SK-N-SH (cell line): ENCODE data around the gene CST2. TPM values are rescaled to one million over a fixed set of nuclear protein-coding genes. Genes with fewer than 3 reads are reported as not detected.

Experiments
- CTCF ChIA-PET: fragments of 300-600, 350-600 bp; formaldehyde crosslinking; extraction: SDS; loops from one replicate; lab custom pipeline; 2021; lab: Yijun Ruan, JAX
- POLR2A ChIA-PET: fragments of 350-600 bp; sonication (Branson Sonifier 250); formaldehyde crosslinking; extraction: SDS; loops from one replicate; lab custom pipeline; 2020; ENCODE audit warnings: antibody characterized with exemption, inconsistent platforms; lab: Yijun Ruan, JAX
- DNase-seq: peaks from one replicate; pipeline ENCODE4 v3.0.0; 2012
- H2AFZ ChIP-seq: fragments of 200-600 bp; sonication (generic); 2 replicates; pipeline ENCODE4 v1.8.1; 2016; ENCODE audit warnings: antibody characterized with exemption, mild to moderate bottlenecking, low read depth
- H3F3A ChIP-seq: fragments of 200-600 bp; sonication (generic); replicated peaks from 2 replicates; pipeline ENCODE3; 2016; ENCODE audit warnings: antibody characterized with exemption, mild to moderate bottlenecking; ENCODE audit not compliant: insufficient read depth
- H3K27ac ChIP-seq, 2 experiments: fragments of 200-500 bp in 1 of 2; fragments of 200-600 bp in 1 of 2; sonication (Bioruptor generic) in 1 of 2; sonication (generic), shearing (Covaris generic) in 1 of 2; 2 replicates each; pipeline versions ENCODE4 v1.5.1 to v1.6.1; 2014 to 2016; ENCODE audit warnings: low read depth in 2 of 2, inconsistent platforms in 1 of 2, low read length in 1 of 2, mild to moderate bottlenecking in 1 of 2, mixed read lengths in 1 of 2
- H3K27me3 ChIP-seq: fragments of 200-600 bp; sonication (generic), shearing (Covaris generic); 2 replicates; pipeline ENCODE4 v1.6.1; 2016; ENCODE audit warnings: mixed run types; ENCODE audit not compliant: insufficient read depth
- H3K36me3 ChIP-seq, 2 experiments: fragments of 200-500 bp in 1 of 2; fragments of 200-600 bp in 1 of 2; sonication (Bioruptor generic) in 1 of 2; sonication (generic) in 1 of 2; replicated peaks in 1 of 2; 2 replicates each; pipeline versions ENCODE3 to v1.5.1; 2014 to 2016; ENCODE audit warnings: low read length in 1 of 2, mild to moderate bottlenecking in 1 of 2; ENCODE audit not compliant: insufficient read depth in 2 of 2, control insufficient read depth in 1 of 2
- H3K4me1 ChIP-seq, 2 experiments: fragments of 200-500 bp in 1 of 2; fragments of 200-600 bp in 1 of 2; sonication (Bioruptor generic) in 1 of 2; sonication (generic), shearing (Covaris generic) in 1 of 2; 2 replicates each; pipeline versions ENCODE4 v1.5.1 to v1.6.1; 2014 to 2016; ENCODE audit warnings: low read depth in 1 of 2, low read length in 1 of 2, mixed run types in 1 of 2; ENCODE audit not compliant: insufficient read depth in 2 of 2, control insufficient read depth in 1 of 2
- H3K4me2 ChIP-seq: fragments of 200-600 bp; sonication (generic), shearing (Covaris generic); 2 replicates; pipeline ENCODE4 v1.6.1; 2017; ENCODE audit warnings: mixed run types
- H3K4me3 ChIP-seq, 2 experiments: fragments of 200-500 bp in 1 of 2; fragments of 200-600 bp in 1 of 2; sonication (Bioruptor generic) in 1 of 2; sonication (generic), shearing (Covaris generic) in 1 of 2; 2 replicates each; pipeline versions ENCODE4 v1.5.1 to v1.8.1; 2014 to 2016; ENCODE audit warnings: low read depth in 2 of 2, inconsistent platforms in 1 of 2, low read length in 1 of 2, mild to moderate bottlenecking in 1 of 2, mixed read lengths in 1 of 2, moderate library complexity in 1 of 2
- H3K79me2 ChIP-seq: fragments of 200-600 bp; sonication (generic); 2 replicates; pipeline ENCODE4 v1.8.1; 2017; ENCODE audit warnings: mild to moderate bottlenecking; ENCODE audit not compliant: insufficient read depth
- H3K9ac ChIP-seq: fragments of 200-600 bp; sonication (generic); 2 replicates; pipeline ENCODE4 v1.6.1; 2017; ENCODE audit warnings: mixed run types
- H3K9me2 ChIP-seq: fragments of 200-600 bp; sonication (generic); 2 replicates; pipeline ENCODE4 v1.6.1; 2017; ENCODE audit warnings: mixed run types
- H3K9me3 ChIP-seq: fragments of 200-600 bp; sonication (generic); 2 replicates; pipeline ENCODE4 v1.6.1; 2017; ENCODE audit warnings: mixed run types, mild to moderate bottlenecking, moderate library complexity
- H4K20me1 ChIP-seq: fragments of 200-600 bp; sonication (generic); 2 replicates; pipeline ENCODE4 v1.6.1; 2017; ENCODE audit warnings: mild to moderate bottlenecking, mixed run types; ENCODE audit not compliant: insufficient read depth
- EZH2phosphoT487 ChIP-seq: fragments of 200-600 bp; sonication (generic); IDR thresholded peaks from 2 replicates; pipeline ENCODE4 v1.6.1; 2017; ENCODE audit warnings: low read depth, mixed run types, mild to moderate bottlenecking, antibody characterized with exemption, moderate library complexity, borderline replicate concordance
- FOXJ3 ChIP-seq: sonication (generic); formaldehyde crosslinking; IDR thresholded peaks from 2 replicates; pipeline ENCODE4 v1.5.1; 2020; ENCODE audit warnings: mild to moderate bottlenecking, missing genetic modification reagents
- GATA2 ChIP-seq: sonication (generic); formaldehyde crosslinking; IDR thresholded peaks from 2 replicates; pipeline ENCODE4 v1.5.0; 2020; ENCODE audit warnings: mild to moderate bottlenecking, missing genetic modification reagents
- NFIC ChIP-seq: IDR thresholded peaks from 2 replicates; pipeline ENCODE4 v1.4.0; 2012; ENCODE audit warnings: borderline replicate concordance
- PBX3 ChIP-seq: IDR thresholded peaks from 2 replicates; pipeline ENCODE4; 2012
- POLR2AphosphoS5 ChIP-seq: IDR thresholded peaks from 2 replicates; pipeline ENCODE4 v1.6.1; 2012; ENCODE audit warnings: low read depth, low read length
- RCOR1 ChIP-seq: fragments of 150-350 bp; IDR thresholded peaks from 2 replicates; pipeline ENCODE4 v1.6.1; 2017; ENCODE audit warnings: antibody characterized with exemption, low read length
- RFX5 ChIP-seq: IDR thresholded peaks from 2 replicates; pipeline ENCODE4 v1.6.1; 2012; ENCODE audit warnings: mild to moderate bottlenecking, improper control_type of control experiment, low read length
- RXRA ChIP-seq: IDR thresholded peaks from 2 replicates; pipeline ENCODE4 v1.4.0; 2012; ENCODE audit warnings: low read depth, mild to moderate bottlenecking, borderline replicate concordance
- TAF1 ChIP-seq: IDR thresholded peaks from 2 replicates; pipeline ENCODE4 v1.6.1; 2012; ENCODE audit warnings: low read depth, mild to moderate bottlenecking, low read length, moderate library complexity, borderline replicate concordance
- TEAD4 ChIP-seq: IDR thresholded peaks from 2 replicates; pipeline ENCODE4 v1.4.0; 2012; ENCODE audit warnings: mild to moderate bottlenecking, borderline replicate concordance; ENCODE audit not compliant: insufficient read depth
- USF1 ChIP-seq: IDR thresholded peaks from 2 replicates; pipeline ENCODE4 v1.4.0; 2012; ENCODE audit warnings: low read depth, borderline replicate concordance
- USF2 ChIP-seq: fragments of 150-350 bp; IDR thresholded peaks from 2 replicates; pipeline ENCODE4 v1.6.1; 2017; ENCODE audit warnings: antibody characterized with exemption, low read length, low read depth, borderline replicate concordance
- YY1 ChIP-seq: IDR thresholded peaks from 2 replicates; pipeline ENCODE4 v1.4.0; 2012; ENCODE audit warnings: low read depth, mild to moderate bottlenecking
- ZBTB33 ChIP-seq: IDR thresholded peaks from 2 replicates; pipeline ENCODE4 v1.4.0; 2012; ENCODE audit warnings: low read depth, borderline replicate concordance
- WGBS: methylation state at CpG from one replicate; pipeline ENCODE4 v1.1.6; 2017; ENCODE audit warnings: low lambda C conversion rate; 5-methylcytosine and 5-hydroxymethylcytosine counted together
- polyA plus RNA-seq, 3 experiments: library from polyadenylated mRNA; depleted of rRNA; stranded (reverse); fragments of >200 nt; gene quantifications; 2 replicates each; pipeline ENCODE4 v1.2.3, GENCODE V29; 2012

CST2 gene
- polyA plus RNA-seq (2012; rRNA removed) = not detected in 2 replicates
- polyA plus RNA-seq (2012; cell fraction: cytosol; rRNA removed) = not detected in 2 replicates
- polyA plus RNA-seq (2012; cell fraction: nucleus; rRNA removed) = not detected in 2 replicates

GRCh38 chr20:23826541-23827021 lies at the start of gene CST2:
Gene CST2 (minus strand): TSS chr20:23826729. CDS start chr20:23826660, 69 bp downstream.
- Histone ChIP-seq H3K27ac (no peak within 1 kb of the TSS), H3K4me1 (no peaks in the 10 kb centered on the region), H3K9me2 (no peaks in the 10 kb centered on the region), H4K20me1 (no peaks in the 10 kb centered on the region), H3K9ac (no peak within 1 kb of the TSS), H3K36me3 (no peaks in the 10 kb centered on the region), H3F3A (no peaks in the 10 kb centered on the region), H3K4me2 (no peak within 1 kb of the TSS), H3K4me3 (no peak within 1 kb of the TSS), H2AFZ (no peak within 1 kb of the TSS), H3K27me3 (no peaks in the 10 kb centered on the region), H3K9me3 (no peaks in the 10 kb centered on the region), H3K79me2 (no peaks in the 10 kb centered on the region)
- TF ChIP-seq RXRA = no peak
- TF ChIP-seq USF2 = no peak
- TF ChIP-seq PBX3 = no peak
- TF ChIP-seq USF1 = no peak
- TF ChIP-seq EZH2phosphoT487 = no peak
- TF ChIP-seq POLR2AphosphoS5 = no peak
- no peak for TF ChIP-seq TAF1
- no peak for TF ChIP-seq TEAD4
- TF ChIP-seq ZBTB33 = no peak
- TF ChIP-seq YY1 = no peak
- no peak for TF ChIP-seq FOXJ3
- no peak for TF ChIP-seq GATA2 (CRISPR knock-in tag)
- no peak for TF ChIP-seq RFX5
- TF ChIP-seq RCOR1 = no peak
- TF ChIP-seq NFIC = no peak
- 15% methylated on average over 3 of the region's 4 CpGs for WGBS
- POLR2A ChIA-PET = no interaction called here
- CTCF ChIA-PET = no interaction called here
- no peak for DNase-seq
